ENCODE data around the gene CDS2. TPM values are rescaled to one million over a fixed set of nuclear protein-coding genes. Genes with fewer than 3 reads are reported as not detected.

Gene CDS2
- total and polyA plus RNA-seq, 2 of the 13 experiments (the other 11 are each of a cell fraction or from before 2014, with no cell fraction given) = 81.3 to 153 TPM

GRCh38 chr20:5150226-5151076, 23.6 kb downstream of the CDS2 start (continued):
- TF ChIP-seq RERE (CRISPR knock-in tag; IDR thresholded peaks at IDR 0.05; ENCODE audit: low read depth) (no peak; the same call in none of the 2 replicates), NFYB (CRISPR knock-in tag; IDR thresholded peaks at IDR 0.05) (0 out of 2 replicates have a peak, but pooled peaks have one; percentile 15), RBAK (CRISPR knock-in tag; IDR thresholded peaks at IDR 0.05) (no peak), SOX13 (IDR thresholded peaks at IDR 0.05) (peak; percentile 44; the same call in 1 of the 2 replicates), SOX13 (CRISPR knock-in tag; conservative IDR thresholded peaks at IDR 0.05 in 1 of 2, IDR thresholded peaks at IDR 0.05 in 1 of 2) (peak; percentile 53 to 91; a peak in 2 of 4 replicates), SAFB2 (CRISPR knock-in tag; IDR thresholded peaks at IDR 0.05; ENCODE audit: borderline replicate concordance, low read depth) (no peak), TEAD2 (CRISPR knock-in tag; IDR thresholded peaks at IDR 0.05) (no peak), STAT6 (CRISPR knock-in tag; IDR thresholded peaks at IDR 0.05; ENCODE audit: borderline replicate concordance) (no peak), ZNF468 (CRISPR knock-in tag; IDR thresholded peaks at IDR 0.05) (no peak), TARDBP (CRISPR knock-in tag; IDR thresholded peaks at IDR 0.05) (peak; percentile 56), ZNF605 (CRISPR knock-in tag; IDR thresholded peaks at IDR 0.05) (0 out of 2 replicates have a peak, but pooled peaks have one; percentile 40), ZNF496 (CRISPR knock-in tag; IDR thresholded peaks at IDR 0.05; ENCODE audit: insufficient replicate concordance) (no peak), ADNP (CRISPR knock-in tag; IDR thresholded peaks at IDR 0.05) (0 out of 2 replicates have a peak, but pooled peaks have one; percentile 11), REXO4 (CRISPR knock-in tag; IDR thresholded peaks at IDR 0.05; ENCODE audit: borderline replicate concordance) (no peak), ZNF33A (CRISPR knock-in tag; IDR thresholded peaks at IDR 0.05; ENCODE audit: borderline replicate concordance) (no peak), ZNF281 (CRISPR knock-in tag; IDR thresholded peaks at IDR 0.05; ENCODE audit: borderline replicate concordance) (no peak)

All from HepG2 (cell line).